GM18858 (cell line): ENCODE results near the gene MOB3B.

Experiments
- ATAC-seq: cut with Tn5 transposase; IDR thresholded peaks from one replicate; pipeline ENCODE4 v1.9.1; 2021; ENCODE audit not compliant: unreplicated experiment

MOB3B gene

GRCh38 chr9:27347889-27348288 is 181.7 kb downstream of the MOB3B start:
- ATAC-seq = no peak

GRCh38 chr9:27344776-27345175 is 184.8 kb downstream of the MOB3B start:
- no peak for ATAC-seq

- ATAC-seq = no peak
These were observed 187.9 kb downstream of the MOB3B start for GRCh38 chr9:27341545-27342294.

GRCh38 chr9:27340961-27341511 is 188.6 kb downstream of the MOB3B start:
- no peak for ATAC-seq

GRCh38 chr9:27340285-27340674 is 189.3 kb downstream of the MOB3B start:
- no peak for ATAC-seq

GRCh38 chr9:27339661-27340284 is 189.8 kb downstream of the MOB3B start:
- no peak for ATAC-seq

- ATAC-seq = no peak
These were observed 191.1 kb downstream of the MOB3B start for GRCh38 chr9:27338527-27338903.

- ATAC-seq = no peak
These were observed 191.6 kb downstream of the MOB3B start for GRCh38 chr9:27337833-27338526.

GRCh38 chr9:27337236-27337635 is 192.4 kb downstream of the MOB3B start:
- no peak for ATAC-seq

- no peak for ATAC-seq
These were observed 192.8 kb downstream of the MOB3B start for GRCh38 chr9:27336829-27337228.

- ATAC-seq = no peak
These were observed 193.5 kb downstream of the MOB3B start for GRCh38 chr9:27336126-27336525.

- ATAC-seq = no peak
These were observed 194.5 kb downstream of the MOB3B start for GRCh38 chr9:27335075-27335474.

- peak; percentile 84 for ATAC-seq
These were observed 196.2 kb downstream of the MOB3B start for GRCh38 chr9:27333241-27334052.

GRCh38 chr9:27331393-27331792 is 198.2 kb downstream of the MOB3B start:
- ATAC-seq = no peak

GRCh38 chr9:27329291-27329690 is 200.3 kb downstream of the MOB3B start:
- ATAC-seq = no peak

GRCh38 chr9:27328483-27328882 is 201.1 kb downstream of the MOB3B start:
- no peak for ATAC-seq

GRCh38 chr9:27311184-27311583 is 218.4 kb downstream of the MOB3B start:
- no peak for ATAC-seq

GRCh38 chr9:27310582-27310981 is 219.0 kb downstream of the MOB3B start:
- ATAC-seq = no peak

- no peak for ATAC-seq
These were observed 220.8 kb downstream of the MOB3B start for GRCh38 chr9:27308691-27309390.

GRCh38 chr9:27304521-27304920 is 225.1 kb downstream of the MOB3B start:
- no peak for ATAC-seq
